GM18907 (cell line): Measurements from ENCODE around the gene NOTCH3.
A peak's percentile ranks its signal among the peaks of the same experiment; 100 is the strongest.

Experiments
- ATAC-seq: cut with Tn5 transposase; IDR thresholded peaks from one replicate; pipeline ENCODE4 v1.9.1; 2021; ENCODE audit warnings: mild to moderate bottlenecking, moderate library complexity; ENCODE audit not compliant: unreplicated experiment

The NOTCH3 gene

DNA sequence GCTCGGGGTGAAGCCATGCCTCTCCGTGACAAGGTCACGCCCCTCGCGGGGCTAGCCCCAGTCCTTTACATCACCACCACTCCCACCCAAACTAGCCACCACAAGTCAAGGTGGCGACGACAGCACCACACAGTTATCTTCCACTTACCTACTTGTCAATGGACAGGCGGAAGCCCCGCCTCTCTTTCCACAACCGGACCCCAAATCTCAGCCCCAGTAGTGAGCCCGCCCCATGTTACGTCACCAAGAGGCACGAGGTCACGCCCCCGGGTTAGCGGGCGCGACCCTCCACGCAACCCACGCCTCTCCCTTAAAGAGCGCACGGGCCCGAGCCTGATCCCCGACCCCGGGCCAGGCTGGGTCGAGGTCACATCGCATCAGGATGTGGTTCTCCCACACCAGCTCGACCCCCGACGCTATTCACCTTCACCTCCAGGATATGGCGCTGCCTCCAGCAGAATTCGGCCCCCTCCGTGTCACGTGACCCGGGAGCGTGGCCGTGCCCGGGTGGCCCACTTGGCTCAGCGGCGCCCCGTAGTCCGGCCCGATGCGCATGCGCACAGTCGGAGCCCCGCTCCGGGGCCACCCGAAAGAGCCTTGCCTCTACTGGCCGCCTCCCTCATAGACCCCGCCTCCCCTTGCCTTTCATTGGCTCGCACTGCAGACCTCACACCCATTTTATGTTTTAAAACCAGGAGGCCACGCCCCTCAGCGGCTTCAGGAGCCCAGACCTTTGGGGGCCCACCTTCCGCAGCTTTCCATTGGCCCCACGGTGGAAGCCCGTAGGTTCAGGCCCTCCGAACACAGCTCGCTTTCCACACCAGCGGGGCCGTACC, 75.3 kb downstream of the NOTCH3 start:
- peak; percentile 85 for ATAC-seq

DNA sequence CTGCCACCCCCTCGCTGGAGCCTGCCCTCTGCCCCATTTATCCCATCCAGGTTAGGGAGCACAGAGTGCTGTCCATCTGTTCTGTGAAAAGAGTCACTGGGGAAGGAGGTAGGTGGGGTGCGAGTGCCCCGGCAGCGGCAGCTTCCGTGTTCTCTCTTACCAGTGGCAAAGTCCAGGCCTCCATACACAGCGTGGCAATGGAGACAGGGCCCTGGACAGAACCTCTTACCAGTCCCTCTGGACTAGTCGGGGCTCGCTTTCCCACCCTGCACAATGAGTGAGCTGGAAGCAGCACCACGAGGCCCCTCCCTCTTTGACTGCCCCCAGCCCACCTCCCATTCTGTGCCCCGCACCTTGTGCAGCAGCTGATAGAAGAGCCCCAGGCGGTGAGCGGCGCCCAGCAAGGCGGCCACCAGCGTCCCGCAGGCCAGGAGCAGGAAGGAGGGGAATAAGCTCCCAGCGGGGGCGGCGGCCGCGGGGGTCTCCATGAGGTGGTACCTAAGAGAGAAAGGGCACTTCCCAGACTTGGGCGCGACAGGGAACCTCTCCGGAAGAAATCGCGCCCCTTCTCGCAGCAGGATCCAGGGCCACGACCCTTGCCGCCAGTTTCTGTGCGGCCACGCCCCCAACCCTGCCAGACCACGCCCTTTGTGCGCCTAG, 76.1 kb downstream of the NOTCH3 start:
- ATAC-seq = no peak

DNA sequence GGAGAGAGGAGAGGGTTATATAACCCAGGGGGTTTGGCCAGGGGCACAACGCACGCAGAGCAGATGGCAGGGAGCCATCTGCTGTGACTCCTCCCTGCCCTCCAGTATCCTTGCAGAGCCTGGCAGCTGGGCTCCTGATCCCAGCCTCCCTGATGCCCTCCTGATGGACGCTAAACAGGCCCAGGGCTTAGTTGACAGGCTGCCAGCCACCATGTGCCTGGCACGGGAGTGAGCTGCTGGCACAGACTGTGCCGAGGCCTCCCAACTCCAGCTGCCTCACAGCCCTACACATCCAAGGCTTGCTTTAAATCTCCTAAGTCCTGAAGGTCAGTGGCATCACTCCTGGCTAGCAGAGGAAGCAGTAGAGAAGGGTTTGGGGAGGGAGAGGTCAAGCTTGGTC, 76.9 kb downstream of the NOTCH3 start:
- no peak for ATAC-seq

DNA sequence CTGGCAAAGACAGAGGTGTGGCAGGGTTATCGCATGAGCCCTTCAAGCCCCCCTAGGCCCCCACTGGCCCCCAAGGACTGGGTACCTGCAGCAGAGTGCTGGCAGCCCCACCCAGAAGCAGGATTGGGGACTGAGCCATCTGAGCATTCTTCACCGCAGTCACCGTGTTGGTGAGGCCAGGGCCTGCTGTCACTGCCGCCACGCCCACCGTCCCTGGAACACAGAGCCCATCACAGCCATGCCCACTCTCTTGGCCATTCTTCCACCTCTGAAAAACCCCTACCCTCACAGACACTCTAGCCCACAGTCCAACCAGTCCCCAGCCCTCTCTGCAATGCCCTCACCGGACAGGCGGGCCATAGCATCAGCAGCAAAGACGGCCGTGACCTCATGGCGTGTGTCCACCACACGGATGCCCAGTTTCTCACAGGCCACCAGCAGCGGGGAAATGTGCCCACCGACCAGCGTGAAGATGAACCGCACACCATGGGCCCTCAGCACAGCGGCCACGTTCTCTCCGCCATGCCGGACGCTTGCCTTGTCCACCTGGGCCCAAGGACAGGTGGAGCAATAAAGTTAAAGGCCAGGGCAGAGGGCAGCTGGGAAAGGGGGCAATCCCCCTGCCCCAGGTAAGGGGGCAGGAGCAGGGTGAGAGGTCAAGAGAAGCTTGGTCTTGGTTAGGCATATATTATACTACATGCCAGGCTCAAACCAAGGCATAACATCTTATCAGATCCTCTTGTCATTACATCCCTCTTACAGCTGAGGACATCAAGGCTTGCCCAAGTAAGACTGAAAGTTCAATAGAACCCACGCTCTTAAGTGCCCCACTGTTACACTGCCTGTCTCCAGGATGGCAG, 77.5 kb downstream of the NOTCH3 start:
- ATAC-seq = no peak

DNA sequence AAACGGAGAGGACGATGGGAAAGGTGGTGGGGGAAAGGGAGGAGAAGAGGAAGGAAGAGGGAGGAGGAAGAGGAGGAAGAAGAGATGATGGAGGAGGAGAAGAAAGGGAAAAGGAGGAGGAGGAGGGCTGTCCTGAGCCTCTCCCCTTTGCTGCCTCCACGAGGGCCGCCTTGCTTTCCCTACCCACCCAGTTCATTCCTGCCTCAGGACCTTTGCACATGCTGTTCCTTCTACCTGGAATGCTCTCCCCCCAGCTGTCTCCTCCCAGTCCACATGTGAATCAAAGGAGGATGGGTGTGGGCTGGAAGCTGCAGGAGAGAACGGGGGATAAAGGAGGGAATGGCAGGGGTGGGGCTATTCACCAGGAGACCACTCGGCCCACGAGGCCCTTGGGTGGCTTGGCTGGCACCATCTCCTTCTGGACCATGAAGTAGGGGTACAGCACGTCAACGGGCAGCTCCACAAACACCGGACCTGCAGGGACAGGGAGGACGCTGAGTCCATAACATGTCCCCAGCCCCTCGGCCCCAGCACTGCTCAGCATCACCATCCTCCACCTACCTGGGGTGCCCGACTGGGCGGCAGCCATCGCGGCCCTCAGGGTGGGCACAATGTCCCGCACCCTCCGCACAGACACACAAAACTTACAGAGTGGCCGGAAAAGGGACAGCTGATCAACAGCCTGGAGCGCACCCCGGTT, 78.3 kb downstream of the NOTCH3 start:
- no peak for ATAC-seq

DNA sequence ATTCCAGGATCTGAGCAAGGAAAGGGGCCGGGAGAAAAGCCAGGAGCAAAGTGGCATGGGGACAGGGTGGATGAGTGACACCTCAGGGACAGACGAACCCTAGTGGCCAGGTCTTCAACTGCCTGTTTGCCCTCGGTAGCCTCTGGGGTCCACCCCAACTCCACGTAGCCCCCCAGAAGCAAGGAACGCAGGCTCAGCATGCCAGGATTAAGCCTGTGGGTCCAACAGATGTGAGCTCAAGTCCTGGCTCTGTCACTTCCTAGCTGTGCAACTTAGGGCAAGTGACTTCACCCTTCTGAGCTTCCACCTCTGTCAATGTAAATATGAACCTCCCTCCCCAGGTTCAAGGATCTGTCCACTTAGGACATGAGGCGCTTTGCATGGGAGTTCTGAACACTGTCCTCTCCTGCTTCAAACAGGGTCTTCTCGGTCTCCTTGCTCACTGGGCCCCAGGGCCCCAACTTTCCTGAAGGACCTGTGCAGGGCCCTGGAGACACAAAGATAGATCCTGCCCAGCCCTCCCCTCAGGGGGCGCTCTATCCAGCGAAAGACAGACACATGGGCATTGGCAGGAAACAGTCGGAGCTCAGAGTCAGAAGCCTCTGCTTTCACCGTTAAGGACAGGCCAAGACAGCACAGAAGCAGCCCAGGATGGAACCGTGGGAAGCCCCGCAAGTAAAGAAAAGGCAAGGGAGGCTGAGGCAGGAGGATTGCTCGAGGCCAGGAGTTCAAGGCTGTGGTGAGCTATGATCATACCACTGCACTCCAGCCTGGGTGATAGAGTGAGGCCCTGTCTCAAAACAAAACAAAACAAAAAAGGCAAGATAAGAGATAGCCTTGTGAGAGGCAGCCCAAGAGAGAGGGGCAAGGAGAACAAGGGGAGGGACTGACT, 80.4 kb downstream of the NOTCH3 start:
- ATAC-seq = no peak

DNA sequence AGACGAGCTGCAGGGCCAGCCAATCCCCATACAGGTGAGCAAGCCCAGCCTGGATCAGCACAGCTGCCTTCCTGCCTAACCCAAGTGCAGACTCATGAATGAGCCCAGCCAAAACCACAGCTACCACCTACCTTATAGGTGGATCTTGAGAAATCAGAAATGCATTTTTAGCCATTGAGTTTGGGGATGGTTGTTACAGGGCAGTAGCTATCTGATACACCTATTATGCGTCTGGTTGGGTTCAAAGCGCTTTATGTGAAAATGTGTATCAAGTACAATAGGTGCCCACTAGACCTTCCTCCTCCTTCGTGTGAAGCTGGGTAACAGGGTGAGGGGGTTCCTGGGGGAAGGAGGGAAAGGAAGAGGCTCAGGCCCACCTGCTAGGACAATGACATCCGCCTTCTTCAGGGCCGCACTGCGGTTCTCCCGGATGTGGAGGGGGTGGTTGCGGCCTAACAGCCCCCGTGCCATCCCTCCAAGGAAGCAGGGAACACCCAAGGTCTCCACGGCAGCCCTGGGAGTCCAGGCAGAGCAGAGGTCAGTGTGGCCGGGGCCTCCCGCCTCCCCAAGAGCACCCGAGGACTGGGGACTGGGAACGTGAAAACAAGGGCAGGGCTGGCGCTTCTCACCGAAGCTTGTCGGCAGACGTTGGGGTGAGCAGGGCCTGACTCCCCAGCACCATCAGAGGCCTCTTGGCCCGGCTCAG, 81.9 kb downstream of the NOTCH3 start:
- no peak for ATAC-seq

DNA sequence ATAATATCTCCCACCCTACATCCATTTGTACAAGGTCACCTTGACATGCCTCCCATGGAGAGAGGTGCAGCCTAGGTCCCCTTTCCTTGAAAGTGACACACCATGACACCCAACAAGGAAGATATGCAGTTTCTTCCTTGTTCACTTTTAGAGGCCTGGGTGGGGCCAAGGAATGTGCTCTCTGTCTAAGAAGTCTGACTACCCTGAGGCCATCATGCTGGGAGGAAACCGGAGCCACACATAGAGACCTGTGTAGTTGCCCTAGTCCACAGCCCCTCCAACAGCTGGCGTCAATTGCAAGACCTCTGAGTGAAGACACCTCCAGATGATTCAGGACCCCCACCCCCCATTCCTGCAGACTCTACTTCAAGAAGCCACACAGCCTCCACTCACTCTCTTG, 82.5 kb downstream of the NOTCH3 start:
- ATAC-seq = no peak

DNA sequence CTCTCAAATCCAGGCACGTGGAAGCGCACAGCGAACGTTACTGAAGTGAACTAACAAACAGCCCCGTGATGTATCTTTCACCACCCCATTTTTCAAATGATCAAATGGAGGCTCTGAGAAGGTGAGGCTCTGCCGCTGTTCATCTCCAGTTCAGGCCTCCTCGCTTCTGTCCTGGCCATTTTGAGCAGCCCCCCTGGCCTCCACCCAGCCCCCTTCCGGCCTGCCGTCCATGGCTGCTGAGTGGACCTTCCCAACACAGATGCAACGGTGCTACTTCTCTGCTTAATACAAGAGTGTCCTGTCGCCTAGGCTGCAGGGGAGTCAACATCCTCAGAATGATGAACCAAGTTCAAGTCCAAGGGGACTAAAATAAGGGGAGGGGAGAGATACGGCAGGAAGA, 83.9 kb downstream of the NOTCH3 start:
- no peak for ATAC-seq

DNA sequence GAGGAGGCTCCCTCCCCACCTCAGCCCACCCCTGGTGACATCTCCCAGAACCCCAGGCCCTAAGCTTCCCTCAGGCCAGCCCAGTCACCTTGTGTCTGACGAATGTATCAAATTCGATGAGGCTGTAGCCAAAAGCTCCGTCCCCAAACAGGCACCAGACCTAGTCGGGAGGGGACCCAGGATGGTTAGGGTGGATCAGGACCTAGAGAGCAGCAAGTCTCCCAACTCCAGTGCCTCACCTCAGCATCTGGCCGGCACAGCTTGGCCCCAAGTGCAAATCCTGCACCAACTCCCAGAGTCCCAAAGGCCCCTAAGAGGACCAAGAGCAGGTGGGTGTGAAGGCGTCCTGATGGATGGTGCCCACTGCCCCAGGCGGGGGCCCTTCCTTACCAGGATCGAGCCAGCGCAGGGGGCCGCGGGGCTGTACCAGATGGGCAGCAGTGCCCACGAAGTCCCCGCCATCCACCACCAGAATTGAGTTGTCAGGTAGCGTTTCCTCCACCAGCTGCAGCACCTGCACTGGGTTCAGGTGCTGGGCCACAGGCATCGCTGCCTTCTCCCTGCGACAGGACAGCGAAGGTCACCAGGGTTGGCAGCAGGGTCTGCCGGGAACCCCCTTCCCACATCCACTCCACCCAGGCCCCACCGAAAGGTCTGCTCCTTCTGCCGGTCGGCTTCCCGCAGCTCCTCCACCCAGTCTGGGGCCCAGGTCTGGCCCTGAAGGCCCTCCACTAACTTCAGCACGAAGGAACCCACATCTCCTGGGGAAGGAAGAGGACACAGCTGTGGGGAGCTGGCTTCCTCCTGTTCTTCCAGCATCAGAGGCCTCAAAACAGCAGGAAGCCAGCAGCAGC, 84.8 kb downstream of the NOTCH3 start:
- no peak for ATAC-seq

DNA sequence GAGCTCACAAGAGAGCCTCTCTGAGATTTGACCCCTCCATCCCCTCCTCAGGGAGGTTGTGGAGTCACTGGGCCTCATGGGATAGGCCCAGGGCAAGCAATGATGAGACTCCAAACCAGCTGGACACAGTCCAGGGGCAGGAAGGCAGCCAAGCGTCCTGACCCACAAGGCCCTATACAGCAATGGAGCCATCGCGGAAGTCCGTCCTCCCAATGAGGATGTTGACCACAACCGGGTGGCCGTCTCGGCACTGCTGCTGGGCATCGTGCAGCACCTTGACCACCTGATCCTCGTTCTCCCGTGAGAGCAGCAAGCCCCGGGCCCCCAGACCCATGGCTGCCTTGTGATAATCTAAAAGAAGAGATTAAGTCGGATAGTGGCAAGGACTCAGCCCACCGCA, 85.7 kb downstream of the NOTCH3 start:
- ATAC-seq = no peak

DNA sequence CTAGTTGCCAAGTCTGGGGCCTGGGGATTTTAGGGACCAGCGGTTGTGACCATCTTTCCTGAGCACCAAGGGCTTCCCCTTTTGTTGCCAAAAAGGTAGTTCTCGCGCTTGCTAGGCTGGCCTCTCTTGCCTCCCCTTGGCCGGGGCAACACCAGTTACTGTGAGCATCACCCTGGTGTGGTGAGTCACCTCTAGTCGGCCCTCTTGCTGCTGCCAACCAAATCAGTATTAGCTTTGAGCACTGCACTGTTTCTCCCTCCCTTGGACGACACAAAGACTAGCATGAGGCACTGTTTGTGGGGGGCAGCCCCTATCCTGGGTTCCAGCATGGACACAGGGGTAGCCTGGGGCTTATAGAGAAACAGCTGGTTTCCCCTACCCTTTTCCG, 86.6 kb downstream of the NOTCH3 start:
- ATAC-seq = no peak

DNA sequence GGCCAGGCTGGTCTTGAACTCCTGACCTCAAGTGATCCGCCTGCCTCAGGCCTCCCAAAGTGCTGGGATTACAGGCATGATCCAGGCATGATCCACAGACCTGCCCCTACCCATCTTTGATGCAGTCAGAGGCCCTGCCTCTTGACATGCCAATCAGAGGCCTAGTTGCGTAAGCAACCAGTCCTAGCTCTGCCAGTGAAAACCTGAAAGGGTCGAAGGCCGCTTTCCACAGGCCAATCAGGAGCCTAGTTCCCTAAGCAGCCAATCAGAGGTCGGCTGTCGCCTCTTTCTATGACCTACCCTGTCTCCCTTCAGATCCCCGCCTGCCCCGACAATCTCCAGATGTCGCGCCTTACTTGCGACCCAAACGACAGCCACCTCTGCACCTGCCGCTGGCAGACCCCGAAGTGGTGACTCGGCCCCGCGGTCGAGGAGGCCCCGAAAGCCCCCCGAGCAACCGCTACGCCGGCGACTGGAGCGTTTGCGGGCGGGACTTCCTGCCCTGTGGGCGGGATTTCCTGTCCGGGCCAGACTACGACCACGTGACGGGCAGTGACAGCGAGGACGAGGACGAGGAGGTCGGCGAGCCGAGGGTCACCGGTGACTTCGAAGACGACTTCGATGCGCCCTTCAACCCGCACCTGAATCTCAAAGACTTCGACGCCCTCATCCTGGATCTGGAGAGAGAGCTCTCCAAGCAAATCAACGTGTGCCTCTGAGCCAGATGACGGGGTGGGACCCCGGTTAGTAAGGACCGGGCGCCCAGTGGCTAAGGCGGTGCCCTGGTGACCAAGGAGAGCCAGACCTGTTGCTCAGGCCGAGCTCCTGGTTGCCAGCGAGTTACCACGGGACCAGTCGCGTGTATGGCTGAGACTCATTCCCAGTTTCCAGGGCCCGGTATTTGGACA, 87.3 kb downstream of the NOTCH3 start:
- ATAC-seq = no peak

DNA sequence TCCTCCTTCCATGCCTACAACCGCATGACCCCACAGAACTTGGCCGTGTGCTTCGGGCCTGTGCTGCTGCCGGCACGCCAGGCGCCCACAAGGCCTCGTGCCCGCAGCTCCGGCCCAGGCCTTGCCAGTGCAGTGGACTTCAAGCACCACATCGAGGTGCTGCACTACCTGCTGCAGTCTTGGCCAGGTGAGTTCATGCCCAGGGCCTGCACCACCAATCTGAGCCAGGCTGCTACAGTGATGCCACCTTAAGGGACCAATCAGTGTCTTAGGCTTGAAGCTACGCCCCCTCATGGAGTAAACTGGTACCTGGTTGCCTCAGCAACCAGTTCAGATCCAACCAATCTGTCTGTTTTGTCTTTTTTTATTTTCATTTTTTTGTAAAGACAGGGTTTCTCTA, 88.4 kb downstream of the NOTCH3 start:
- ATAC-seq = no peak

DNA sequence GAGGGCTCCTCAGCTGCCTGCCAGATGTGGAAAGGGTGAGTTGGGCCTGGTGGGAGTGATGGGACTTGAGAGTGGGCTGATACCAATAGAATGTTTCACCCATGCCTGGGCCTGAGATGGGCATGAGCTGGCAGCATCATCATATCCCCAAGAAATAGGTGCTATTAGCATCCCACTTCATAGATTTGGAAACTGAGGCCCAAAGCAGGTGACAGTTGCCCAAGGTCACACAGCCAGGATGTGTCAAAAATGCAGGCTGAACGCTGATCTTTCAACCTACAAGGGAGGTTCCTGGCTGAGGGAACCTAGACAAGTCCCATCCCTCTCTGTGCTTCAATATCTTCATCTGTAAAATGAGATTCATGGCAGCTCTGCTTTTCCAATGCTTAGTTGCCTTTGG, 89.0 kb downstream of the NOTCH3 start:
- ATAC-seq = no peak

DNA sequence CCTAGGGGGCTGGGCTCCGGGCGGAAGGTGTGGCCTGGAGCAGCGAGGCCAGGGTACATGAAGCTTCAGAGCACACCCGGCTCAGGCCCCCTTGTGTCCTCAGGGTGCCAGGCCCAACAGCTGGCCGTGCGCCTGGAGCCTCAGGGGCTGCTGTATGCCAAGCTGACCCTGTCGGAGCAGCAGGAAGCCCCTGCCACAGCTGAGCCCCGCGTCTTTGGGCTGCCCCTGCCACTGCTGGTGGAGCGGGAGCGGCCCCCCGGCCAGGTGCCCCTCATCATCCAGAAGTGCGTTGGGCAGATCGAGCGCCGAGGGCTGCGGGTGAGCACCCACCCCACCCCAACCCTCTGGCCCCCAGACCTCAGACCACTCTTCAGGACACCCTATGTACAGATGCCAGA, 90.4 kb downstream of the NOTCH3 start:
- ATAC-seq = no peak

DNA sequence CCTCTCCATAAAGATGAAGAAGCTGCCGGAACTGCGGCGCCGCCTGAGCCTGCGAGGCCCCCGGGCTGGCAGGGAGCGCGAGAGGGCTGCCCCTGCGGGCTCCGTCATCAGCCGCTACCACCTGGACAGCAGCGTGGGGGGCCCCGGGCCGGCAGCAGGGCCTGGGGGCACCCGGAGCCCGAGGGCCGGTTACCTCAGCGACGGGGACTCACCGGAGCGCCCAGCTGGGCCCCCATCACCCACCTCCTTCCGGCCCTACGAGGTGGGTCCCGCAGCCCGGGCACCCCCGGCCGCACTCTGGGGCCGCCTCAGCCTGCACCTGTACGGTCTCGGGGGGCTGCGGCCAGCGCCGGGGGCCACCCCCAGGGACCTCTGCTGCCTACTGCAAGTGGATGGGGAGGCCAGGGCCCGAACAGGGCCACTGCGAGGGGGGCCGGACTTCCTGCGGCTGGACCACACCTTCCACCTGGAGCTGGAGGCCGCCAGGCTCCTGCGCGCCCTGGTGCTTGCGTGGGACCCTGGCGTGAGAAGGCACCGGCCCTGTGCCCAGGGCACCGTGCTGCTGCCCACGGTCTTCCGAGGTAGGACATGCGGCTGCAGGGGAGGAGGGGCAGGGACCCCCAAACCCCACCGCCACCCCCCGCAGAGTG, 90.9 kb downstream of the NOTCH3 start:
- no peak for ATAC-seq
